ENCODE results near the gene GSTM3. TPM values are rescaled to one million over a fixed set of nuclear protein-coding genes. Genes with fewer than 3 reads are reported as not detected.

GSTM3 gene
- polyA plus RNA-seq, 1 donor (not counting 4 experiments of a cell fraction or from before 2014, with no cell fraction given) = 113 TPM

GRCh38 chr1:109724933-109725332 lies 15.9 kb downstream of the GSTM3 start:
- dilution Hi-C loops (cut with MboI; ENCODE audit: extremely low pct_ligation_motif_present, low sequenced_read_pairs) = no loop called here
- FAIRE-seq = no peak
- no peak overlapping the region for H3K9ac ChIP-seq (ENCODE audit: control insufficient read depth, extremely low read depth, insufficient read depth, low read length)
- H3K4me3 ChIP-seq (ENCODE audit: control insufficient read depth in 2 of 3, extremely low read depth in 1 of 3, insufficient read depth in 2 of 3, low read depth in 1 of 3, low read length in 3 of 3) = no peak overlapping the region
- no peaks in the 10 kb centered on the region for H3K9me1 ChIP-seq (ENCODE audit: control insufficient read depth, extremely low read depth, insufficient read depth, low read length)
- no peaks in the 10 kb centered on the region for H3K9me3 ChIP-seq (ENCODE audit: control insufficient read depth, low read depth, low read length)
- H3K4me2 ChIP-seq (ENCODE audit: control insufficient read depth, extremely low read depth, insufficient read depth, low read depth, low read length) = no peak overlapping the region
- no peak overlapping the region for H2AFZ ChIP-seq (ENCODE audit: control insufficient read depth, low read length)
- TF ChIP-seq EZH2 (IDR thresholded peaks at IDR 0.05; ENCODE audit: low read length) = no peak
- TF ChIP-seq CTCF (optimal IDR thresholded peaks at IDR 0.05 in 1 of 3, IDR thresholded peaks at IDR 0.05 in 1 of 3, conservative IDR thresholded peaks at IDR 0.05 in 1 of 3; ENCODE audit: extremely low read depth in 1 of 3, insufficient read depth in 2 of 3, low read length in 3 of 3) = no peak
- H3K27me3 ChIP-seq (ENCODE audit: control insufficient read depth, extremely low read depth, insufficient read depth, low read length) = no peaks in the 10 kb centered on the region
- DNase-seq (ENCODE audit: low read depth, low spot score) = no peak
- H4K20me1 ChIP-seq (ENCODE audit: control insufficient read depth, extremely low read depth, insufficient read depth, low read length) = no peaks in the 10 kb centered on the region
- no peaks in the 10 kb centered on the region for H3K79me2 ChIP-seq (ENCODE audit: control insufficient read depth, insufficient read depth, low read length)
- H3K4me1 ChIP-seq (ENCODE audit: control insufficient read depth, extremely low read depth, insufficient read depth, low read length) = no peaks in the 10 kb centered on the region
- H3K36me3 ChIP-seq (ENCODE audit: control insufficient read depth in 2 of 2, extremely low read depth in 1 of 2, insufficient read depth in 2 of 2, low read length in 2 of 2) = no peaks in the 10 kb centered on the region
- H3K27ac ChIP-seq (ENCODE audit: control insufficient read depth, insufficient read depth, low read length) = no peak overlapping the region

GRCh38 chr1:109722908-109723691 lies 17.7 kb downstream of the GSTM3 start:
- H3K9ac ChIP-seq (ENCODE audit: control insufficient read depth, extremely low read depth, insufficient read depth, low read length) = no peak overlapping the region
- TF ChIP-seq CTCF (optimal IDR thresholded peaks at IDR 0.05 in 1 of 3, IDR thresholded peaks at IDR 0.05 in 1 of 3, conservative IDR thresholded peaks at IDR 0.05 in 1 of 3; ENCODE audit: extremely low read depth in 1 of 3, insufficient read depth in 2 of 3, low read length in 3 of 3) (no peak), EZH2 (IDR thresholded peaks at IDR 0.05; ENCODE audit: low read length) (no peak)
- no peaks in the 10 kb centered on the region for H3K79me2 ChIP-seq (ENCODE audit: control insufficient read depth, insufficient read depth, low read length)
- H4K20me1 ChIP-seq (ENCODE audit: control insufficient read depth, extremely low read depth, insufficient read depth, low read length) = no peaks in the 10 kb centered on the region
- no peaks in the 10 kb centered on the region for H3K36me3 ChIP-seq (ENCODE audit: control insufficient read depth in 2 of 2, extremely low read depth in 1 of 2, insufficient read depth in 2 of 2, low read length in 2 of 2)
- FAIRE-seq = no peak
- no peak overlapping the region for H2AFZ ChIP-seq (ENCODE audit: control insufficient read depth, low read length)
- no peak overlapping the region for H3K27ac ChIP-seq (ENCODE audit: control insufficient read depth, insufficient read depth, low read length)
- H3K4me3 ChIP-seq (ENCODE audit: control insufficient read depth in 2 of 3, extremely low read depth in 1 of 3, insufficient read depth in 2 of 3, low read depth in 1 of 3, low read length in 3 of 3) = no peak overlapping the region
- no peaks in the 10 kb centered on the region for H3K27me3 ChIP-seq (ENCODE audit: control insufficient read depth, extremely low read depth, insufficient read depth, low read length)
- H3K9me3 ChIP-seq (ENCODE audit: control insufficient read depth, low read depth, low read length) = no peaks in the 10 kb centered on the region
- no peak overlapping the region for H3K4me2 ChIP-seq (ENCODE audit: control insufficient read depth, extremely low read depth, insufficient read depth, low read depth, low read length)
- no peaks in the 10 kb centered on the region for H3K9me1 ChIP-seq (ENCODE audit: control insufficient read depth, extremely low read depth, insufficient read depth, low read length)
- dilution Hi-C loops (cut with MboI; ENCODE audit: extremely low pct_ligation_motif_present, low sequenced_read_pairs) = no loop called here
- peaks cover 18% of the 10 kb centered on the region for H3K4me1 ChIP-seq (ENCODE audit: control insufficient read depth, extremely low read depth, insufficient read depth, low read length)
- DNase-seq (ENCODE audit: low read depth, low spot score) = no peak

Data from keratinocyte (primary cell).